Activated T-helper 1 cell treated with Interleukin-2 at 50 U/mL for 16 hours (primary cell): Measurements from ENCODE around the gene MYO15B.

Experiments used
- DNase-seq: peaks from one replicate; pipeline ENCODE4 v3.0.0-alpha.2; 2020; ENCODE audit warnings: low read depth

MYO15B gene

DNA sequence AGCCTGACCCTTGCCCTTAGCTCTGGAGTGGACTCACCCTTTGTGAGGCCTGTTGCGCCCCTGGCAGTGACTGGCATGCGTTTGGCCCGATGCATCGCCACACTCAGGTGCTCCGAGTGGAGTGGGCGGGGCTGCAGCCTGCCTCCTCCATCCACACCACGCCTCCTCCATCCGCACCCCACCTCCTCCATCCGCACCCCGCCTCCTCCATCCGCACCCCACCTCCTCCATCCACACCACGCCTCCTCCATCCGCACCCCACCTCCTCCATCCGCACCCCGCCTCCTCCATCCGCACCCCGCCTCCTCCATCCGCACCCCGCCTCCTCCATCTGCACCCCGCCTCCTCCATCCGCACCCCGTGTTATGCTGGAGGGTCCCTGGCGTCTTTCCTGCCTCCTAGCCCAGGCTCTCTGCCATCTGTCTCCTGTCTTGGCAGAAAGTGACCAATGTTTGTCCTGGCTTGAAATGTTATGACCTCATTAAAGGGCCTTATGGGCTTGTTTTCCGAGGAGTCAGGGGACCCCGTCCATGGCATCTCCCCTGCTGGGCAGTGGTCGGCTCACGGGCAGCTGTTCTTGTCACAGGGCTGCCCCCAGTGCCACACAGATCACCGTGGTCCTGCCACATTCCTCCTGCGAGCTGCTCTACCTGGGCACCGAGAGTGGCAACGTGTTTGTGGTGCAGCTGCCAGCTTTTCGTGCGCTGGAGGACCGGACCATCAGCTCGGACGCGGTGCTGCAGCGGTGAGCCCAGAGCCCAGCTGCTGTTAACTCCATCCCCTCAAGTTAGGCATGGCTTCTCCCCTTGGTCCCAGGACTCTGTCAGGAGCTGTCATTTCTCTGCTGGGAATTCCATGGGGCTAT is 28.7 kb upstream of the MYO15B start:
- DNase-seq: no peak

DNA sequence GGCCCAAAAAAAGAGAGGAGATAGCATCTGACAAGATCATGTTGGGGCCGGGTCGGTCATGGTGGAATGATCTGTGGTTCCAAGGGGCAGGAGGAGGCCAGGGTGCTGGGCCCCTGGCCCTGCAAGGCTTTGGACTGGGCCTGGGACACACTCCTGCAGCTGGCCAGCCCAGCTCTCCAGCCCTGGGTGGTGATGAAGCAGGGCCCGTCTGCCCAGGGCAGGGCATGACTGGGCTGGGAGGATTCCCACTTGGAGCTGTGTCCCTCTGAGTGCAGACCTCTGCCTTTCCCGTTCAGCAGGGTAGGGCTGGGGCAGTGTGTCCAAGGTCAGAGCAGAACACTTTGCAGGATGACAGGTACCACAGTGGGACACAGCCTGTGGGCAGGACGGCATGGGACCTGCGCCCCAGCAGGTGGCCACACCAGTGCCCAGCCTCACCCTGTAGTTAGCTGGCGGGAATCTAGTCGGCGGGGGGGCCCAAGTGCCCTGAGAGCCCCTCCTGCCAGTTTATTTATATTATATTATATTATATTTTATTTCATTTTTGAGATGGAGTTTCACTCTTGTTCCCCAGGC is 27.6 kb upstream of the MYO15B start:
- DNase-seq: no peak

DNA sequence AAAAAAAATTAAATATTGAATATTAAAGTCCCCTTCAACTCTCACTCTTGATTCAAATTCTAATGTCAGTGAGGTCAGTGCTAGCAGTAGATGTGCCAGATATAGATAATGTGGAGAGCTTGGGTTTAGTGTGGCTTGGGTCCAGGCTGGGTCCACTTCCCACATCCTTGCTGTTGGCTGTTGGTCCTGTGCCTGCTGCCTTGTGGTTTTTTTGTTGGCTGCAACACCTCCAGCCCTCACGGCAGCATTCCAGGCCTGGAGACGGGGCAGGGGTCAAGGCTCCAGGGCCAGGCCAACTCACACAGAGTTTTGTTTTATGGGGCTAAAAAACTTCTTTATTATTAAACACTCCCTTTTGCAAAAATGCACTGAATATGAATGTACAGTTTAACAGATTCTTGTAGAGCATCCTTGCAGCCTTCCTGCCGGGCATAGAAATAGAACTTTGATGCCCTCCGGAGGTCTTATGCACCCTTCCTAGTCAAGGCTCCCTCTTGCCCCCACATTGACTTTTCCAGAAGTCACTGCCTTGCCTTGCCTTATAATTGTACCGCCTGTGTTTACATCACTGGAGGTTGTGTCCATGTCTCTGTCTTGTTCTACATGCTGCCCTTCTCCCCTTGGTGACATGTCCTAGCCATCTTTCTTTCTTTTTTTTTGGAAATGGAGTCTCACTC is 25.5 kb upstream of the MYO15B start:
- no peak for DNase-seq

DNA sequence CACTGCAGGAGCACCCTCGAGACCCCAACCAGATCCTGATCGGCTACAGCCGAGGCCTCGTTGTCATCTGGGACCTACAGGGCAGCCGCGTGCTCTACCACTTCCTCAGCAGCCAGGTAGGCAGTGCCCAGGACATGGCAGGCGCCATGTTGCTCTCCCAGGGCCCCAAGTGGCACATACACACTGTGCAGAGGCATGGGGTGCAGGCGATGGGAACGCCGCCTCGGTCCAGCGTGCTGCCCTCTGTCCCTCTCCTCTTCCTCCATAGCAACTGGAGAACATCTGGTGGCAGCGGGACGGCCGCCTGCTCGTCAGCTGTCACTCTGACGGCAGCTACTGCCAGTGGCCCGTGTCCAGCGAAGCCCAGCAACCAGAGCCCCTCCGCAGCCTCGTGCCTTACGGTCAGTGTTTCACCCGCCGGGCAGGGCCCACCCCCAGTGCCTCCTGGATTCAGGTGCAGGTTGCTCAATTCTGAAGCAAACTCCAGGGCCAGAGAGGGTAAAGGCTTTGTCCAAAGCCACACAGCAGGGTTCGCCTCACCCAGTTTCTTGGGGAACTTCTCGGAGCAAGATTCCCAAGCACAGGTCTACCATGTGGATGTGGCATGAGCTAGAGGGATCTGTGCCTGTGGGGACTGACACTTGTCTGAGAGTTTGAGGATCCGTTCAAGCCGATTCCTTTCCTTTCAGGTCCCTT is 24.4 kb upstream of the MYO15B start:
- DNase-seq: no peak

GRCh38 chr17:75564195-75564594 is 23.4 kb upstream of the MYO15B start:
- no peak for DNase-seq

DNA sequence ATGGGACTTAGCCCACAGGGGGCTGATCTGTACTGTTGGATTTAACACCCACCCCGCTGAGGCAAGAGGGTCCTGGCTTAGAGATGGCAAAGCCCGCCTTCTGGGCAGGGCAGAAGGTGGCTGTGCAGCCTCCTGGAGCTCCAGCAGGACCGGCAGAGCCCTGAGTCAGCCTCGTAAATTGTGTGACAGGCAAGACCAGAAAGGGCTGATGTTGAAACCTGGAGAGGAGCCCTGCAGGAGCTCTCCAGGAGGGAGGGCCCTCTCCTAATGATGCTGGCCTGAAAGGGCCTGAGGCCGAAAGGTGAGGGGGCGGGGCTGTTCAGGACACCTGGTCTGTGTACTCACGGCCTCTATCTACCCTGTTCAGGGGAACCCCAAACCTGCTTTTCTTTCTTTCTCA is 22.5 kb upstream of the MYO15B start:
- DNase-seq: no peak

DNA sequence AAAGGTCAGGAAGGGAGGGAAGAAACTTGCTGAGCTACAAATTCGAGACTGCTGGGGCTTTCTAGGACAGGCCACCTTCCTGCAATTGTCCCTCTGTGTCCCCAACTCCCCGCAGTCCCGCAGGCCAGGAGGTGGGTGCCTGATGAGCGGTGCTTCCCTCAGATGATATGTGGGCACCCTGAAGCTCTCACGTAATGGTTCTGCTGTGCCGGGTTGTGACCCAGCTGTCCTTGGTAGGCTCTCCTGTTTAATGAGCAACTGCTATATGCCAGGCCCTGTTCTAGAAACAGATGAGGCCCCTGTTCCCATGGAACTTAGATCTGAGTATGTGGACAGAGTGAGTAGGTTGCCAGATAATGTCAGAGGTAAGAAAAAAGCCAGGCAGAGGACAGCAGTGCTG is 22.0 kb upstream of the MYO15B start:
- no peak for DNase-seq

DNA sequence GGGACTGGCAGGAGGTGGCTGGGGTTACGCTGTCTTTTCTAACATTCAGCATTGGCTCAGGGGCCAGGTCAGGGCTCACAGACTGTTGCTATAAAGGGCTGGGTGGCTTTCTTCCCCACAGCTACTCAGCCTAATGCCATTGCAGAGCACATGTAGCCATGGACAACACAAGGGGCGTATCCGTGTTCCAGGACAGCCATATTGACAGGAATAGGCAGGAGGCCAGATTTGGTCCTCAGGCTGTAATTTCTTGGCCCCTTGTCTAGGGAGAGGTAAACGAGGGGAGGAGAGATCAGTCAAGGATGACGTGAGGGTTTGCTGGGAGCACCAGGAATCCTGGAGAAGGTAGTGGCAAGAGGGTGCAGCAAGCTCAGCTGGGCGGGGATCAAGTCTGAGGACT is 21.2 kb upstream of the MYO15B start:
- DNase-seq: no peak

DNA sequence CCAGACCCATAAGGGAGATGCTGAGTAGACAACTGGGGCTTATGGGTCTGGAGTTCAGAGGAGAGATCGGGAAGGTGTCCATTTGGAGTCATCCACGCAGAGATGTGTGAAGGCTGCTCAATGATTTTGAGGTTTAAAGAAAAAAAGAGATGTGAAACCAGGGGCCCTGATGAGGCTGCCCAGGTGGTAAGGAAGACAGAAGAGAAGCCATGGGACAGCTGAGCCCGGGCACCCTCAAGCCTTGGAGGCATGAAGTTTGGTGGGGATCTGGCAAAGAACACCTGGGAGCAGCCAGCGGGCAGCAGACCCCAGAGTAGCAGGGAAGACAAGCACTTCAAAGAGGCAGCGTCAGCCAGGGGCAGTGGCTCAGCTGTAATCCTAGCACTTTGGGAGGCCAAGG is 20.8 kb upstream of the MYO15B start:
- no peak for DNase-seq

DNA sequence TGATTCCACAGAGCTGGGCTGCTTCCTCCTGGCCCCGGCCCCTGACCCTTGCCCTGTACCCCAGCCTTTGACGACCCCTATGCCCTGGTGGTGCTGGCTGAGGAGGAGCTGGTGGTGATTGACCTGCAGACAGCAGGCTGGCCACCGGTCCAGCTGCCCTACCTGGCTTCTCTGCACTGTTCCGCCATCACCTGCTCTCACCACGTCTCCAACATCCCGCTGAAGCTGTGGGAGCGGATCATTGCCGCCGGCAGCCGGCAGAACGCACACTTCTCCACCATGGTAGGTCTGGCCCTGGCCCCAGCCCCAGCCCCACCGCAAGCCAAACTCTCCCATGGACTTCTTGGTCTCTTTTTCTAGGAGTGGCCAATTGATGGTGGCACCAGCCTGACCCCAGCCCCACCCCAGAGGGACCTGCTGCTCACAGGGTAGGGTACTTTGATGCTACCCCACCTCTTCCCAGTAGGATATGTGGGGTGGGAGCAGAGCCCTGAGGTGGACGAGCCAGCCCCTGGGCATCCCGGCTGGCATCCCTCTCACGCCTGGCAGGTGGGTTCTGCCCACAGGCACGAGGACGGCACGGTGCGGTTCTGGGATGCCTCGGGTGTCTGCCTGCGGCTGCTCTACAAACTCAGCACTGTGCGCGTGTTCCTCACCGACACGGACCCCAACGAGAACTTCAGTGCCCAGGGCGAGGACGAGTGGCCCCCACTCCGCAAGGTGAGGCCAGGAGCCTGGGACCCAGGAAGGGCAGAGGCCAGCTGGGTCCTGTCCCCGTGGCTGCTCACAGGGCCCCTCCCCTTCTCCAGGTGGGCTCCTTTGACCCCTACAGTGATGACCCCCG is 19.0 kb upstream of the MYO15B start:
- DNase-seq: no peak

- no peak for DNase-seq
These were observed 17.4 kb upstream of the MYO15B start for GRCh38 chr17:75570034-75570676.

- no peak for DNase-seq
These were observed 16.8 kb upstream of the MYO15B start for GRCh38 chr17:75570772-75571171.

DNA sequence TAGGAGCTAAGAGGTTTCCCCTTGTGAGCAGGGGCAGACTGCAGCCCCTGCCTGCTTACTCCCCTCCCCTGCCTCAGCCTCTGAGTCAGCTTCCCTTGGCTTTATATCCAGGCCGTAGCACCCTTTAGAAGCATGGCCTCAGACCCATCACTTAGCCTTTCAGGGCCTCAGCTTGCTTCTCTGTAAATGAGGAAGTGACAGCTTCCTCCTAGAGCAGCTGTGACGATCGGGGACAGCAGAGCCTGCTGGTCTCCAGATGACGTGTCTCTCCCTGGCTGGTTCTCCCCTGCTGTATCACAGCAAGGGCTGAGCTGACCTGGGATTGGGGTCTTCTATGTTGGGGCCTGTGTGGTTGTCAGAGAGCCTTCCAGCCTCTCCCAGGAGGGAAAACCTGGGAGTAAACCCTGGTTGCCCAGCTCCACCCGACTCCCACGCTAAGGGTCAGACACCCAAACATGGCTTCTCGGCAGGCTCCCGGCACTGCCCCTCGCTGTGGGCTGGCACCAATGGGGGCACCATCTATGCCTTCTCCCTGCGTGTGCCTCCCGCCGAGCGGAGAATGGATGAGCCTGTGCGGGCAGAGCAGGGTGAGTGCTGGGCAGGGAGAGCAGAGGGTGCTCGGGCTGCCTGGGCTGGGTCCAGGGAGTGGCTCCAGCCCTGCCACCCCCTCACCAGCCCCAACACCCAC is 16.3 kb upstream of the MYO15B start:
- DNase-seq: no peak

GRCh38 chr17:75571885-75572215 is 15.8 kb upstream of the MYO15B start:
- no peak for DNase-seq

DNA sequence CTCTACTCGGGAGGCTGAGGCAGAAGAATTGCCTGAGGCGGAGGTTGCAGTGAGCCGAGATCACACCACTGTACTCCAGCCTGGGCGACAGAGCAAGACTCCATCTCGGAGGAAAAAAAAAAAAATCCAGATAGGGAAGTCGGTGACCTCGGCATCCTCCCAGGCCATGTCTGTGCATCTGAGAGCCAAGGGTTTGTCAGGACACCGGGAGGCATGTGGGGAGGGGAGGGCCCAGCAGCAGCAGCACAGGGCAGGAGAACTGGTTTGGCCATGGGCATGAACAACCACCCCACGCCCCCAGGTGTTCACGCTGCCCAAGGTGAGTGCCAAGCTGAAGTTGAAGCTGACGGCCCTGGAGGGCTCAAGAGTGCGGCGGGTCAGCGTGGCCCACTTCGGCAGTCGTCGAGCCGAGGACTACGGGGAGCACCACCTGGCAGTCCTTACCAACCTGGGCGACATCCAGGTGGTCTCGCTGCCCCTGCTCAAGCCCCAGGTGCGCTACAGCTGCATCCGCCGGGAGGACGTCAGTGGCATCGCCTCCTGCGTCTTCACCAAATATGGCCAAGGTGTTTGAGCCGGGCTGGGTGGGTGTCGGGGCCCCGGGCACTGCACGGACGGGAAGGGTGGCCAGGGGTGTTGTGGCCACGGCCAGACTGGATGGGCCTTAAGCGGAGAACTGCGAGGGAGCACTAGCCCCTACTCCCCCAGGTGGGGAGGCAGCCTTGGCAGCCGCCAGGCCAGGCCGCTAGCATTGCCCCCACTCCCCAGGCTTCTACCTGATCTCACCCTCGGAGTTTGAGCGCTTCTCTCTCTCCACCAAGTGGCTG is 14.7 kb upstream of the MYO15B start:
- DNase-seq: no peak

GRCh38 chr17:75573540-75573957 is 14.1 kb upstream of the MYO15B start:
- DNase-seq: no peak

- DNase-seq: no peak
These were observed 13.6 kb upstream of the MYO15B start for GRCh38 chr17:75573994-75574393.

DNA sequence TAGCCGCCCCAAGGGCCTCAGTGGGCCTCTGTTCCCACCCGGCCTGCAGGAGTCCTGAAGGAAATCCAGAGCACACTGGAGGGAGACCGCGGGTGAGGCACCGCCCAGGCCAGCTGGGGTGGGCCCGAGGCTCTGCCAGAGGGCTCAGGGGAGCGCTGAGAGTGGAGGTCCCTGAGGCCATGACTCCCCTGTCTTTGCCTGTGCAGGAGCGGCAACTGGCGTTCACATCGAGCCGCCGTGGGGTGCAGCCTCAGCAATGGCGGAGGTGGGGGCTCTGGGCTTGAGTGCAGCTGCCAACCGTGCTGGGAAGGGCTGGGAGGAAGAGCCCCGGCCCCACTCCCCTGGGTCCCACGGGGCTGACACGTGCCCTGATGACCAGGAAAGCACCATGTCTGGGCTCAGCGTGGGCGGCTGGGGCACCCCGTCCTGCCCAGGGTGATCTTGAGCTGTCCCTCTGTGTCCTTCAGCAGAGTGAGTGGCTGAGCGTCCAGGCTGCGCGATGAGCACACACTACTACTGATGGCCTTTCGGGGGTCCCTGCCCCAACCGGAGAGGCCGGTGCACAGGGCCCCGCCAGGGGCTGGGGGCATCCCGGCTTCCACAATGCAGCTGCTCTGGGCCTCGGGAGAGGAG is 13.1 kb upstream of the MYO15B start:
- DNase-seq: no peak

DNA sequence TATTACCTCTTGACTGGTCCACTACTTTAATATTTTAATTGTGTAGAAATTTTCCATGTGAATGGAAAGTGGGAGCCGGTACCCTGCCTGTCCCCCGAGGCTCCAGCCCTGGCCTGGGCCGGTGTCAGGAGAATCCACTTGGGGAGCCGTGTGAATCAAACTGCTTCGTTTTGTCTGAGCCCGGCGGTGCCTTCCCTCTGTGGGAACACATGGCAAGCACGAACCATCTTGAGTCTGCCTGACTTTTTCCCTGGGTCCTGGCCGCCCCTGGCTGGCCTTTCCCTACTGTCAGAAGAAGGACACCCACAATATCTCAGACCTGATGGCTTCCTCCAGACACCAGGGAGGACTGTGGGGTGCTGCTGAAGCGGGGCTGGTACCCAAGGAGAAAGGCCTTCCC is 12.4 kb upstream of the MYO15B start:
- no peak for DNase-seq
